ENCODE data around the gene SLIT3. TPM values are rescaled to one million over a fixed set of nuclear protein-coding genes. Genes with fewer than 3 reads are reported as not detected.

SLIT3 gene
- total RNA-seq, 4 donors from 2014 or later: 41.1 to 86.6 (median 62.7) TPM

DNA sequence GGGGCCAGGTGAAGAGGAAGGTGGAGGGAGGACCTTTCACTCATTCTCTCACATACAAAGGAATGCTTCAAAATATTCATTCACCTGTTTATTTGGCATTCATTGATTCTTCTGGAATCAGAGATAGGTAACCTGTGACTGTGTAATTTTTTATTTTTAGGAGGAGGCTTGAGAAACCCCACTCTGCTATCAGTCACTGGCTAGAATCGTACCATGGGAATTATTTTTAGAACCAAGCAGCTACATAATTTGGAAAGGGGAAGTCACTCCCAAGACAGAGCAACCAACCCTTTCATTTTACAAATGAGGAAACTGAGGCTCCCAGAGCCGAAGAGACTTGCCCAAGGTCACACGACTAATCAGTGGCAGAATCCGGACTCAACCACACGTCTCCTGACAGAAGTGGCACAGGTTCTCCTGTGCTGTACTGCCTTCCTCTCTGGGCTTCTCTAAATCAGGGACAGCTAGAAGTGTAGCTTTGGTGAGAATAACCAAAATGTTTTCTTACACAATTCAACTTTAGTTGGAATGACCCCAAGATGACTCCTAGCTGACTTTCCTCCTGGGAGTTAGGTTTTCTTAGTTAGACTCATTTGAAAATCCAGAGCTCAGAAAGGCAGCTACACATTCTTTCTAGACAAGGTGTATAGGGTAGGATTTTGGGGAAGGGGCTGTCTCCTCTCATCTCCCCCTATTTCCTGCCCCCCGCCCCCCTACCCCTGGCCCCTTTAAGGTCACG, 457.5 kb downstream of the SLIT3 start:
- no peak for DNase-seq (ENCODE audit: extremely low spot score)
- no peaks in the 10 kb centered on the region for H3K36me3 ChIP-seq
- peaks cover 0 to under 1% (median 0%) of the 10 kb centered on the region in 4 donors for H3K4me1 ChIP-seq
- WGBS: 74% methylated on average over 5 of the region's 7 CpGs
- intact Hi-C loops (cut with DNase I): no loop called here
- no peak overlapping the region for H3K27ac ChIP-seq (replicated peaks in 1 of 4)
- H3K4me3 ChIP-seq: no peak overlapping the region
- no peaks in the 10 kb centered on the region for H3K9me3 ChIP-seq
- H3K27me3 ChIP-seq: no peaks in the 10 kb centered on the region
- TF ChIP-seq EP300 (IDR thresholded peaks at IDR 0.05): no peak
- TF ChIP-seq POLR2AphosphoS5 (IDR thresholded peaks at IDR 0.05): no peak
- TF ChIP-seq POLR2A (IDR thresholded peaks at IDR 0.05; ENCODE audit: low read depth): no peak
- no peak for TF ChIP-seq CTCF (IDR thresholded peaks at IDR 0.05)

- H3K36me3 ChIP-seq: no peaks in the 10 kb centered on the region
- H3K4me3 ChIP-seq: no peak overlapping the region
- no peak for DNase-seq (ENCODE audit: extremely low spot score)
- no peaks in the 10 kb centered on the region for H3K4me1 ChIP-seq
- TF ChIP-seq POLR2AphosphoS5 (IDR thresholded peaks at IDR 0.05): no peak
- no peak for TF ChIP-seq POLR2A (IDR thresholded peaks at IDR 0.05; ENCODE audit: low read depth)
- TF ChIP-seq EP300 (IDR thresholded peaks at IDR 0.05): no peak
- TF ChIP-seq CTCF (IDR thresholded peaks at IDR 0.05): no peak
- H3K9me3 ChIP-seq: no peaks in the 10 kb centered on the region
- WGBS: 92% methylated on average over 9 of the region's 9 CpGs
- no peaks in the 10 kb centered on the region for H3K27me3 ChIP-seq
- no peak overlapping the region for H3K27ac ChIP-seq (replicated peaks in 1 of 4)
- intact Hi-C loops (cut with DNase I): no loop called here
Measured at GRCh38 chr5:168842571-168843205, 458.3 kb downstream of the SLIT3 start.

GRCh38 chr5:168837852-168838251, 463.1 kb downstream of the SLIT3 start:
- 82% methylated on average over 3 of the region's 3 CpGs for WGBS
- Histone ChIP-seq H3K9me3 (no peaks in the 10 kb centered on the region), H3K4me3 (no peak overlapping the region), H3K36me3 (no peaks in the 10 kb centered on the region), H3K27me3 (no peaks in the 10 kb centered on the region), H3K4me1 (peaks cover 0 to 5% (median 0%) of the 10 kb centered on the region in 4 donors), H3K27ac (replicated peaks in 1 of 4) (no peak overlapping the region)
- intact Hi-C loops (cut with DNase I): no loop called here
- TF ChIP-seq POLR2A (IDR thresholded peaks at IDR 0.05; ENCODE audit: low read depth) (no peak), POLR2AphosphoS5 (IDR thresholded peaks at IDR 0.05) (no peak), CTCF (IDR thresholded peaks at IDR 0.05) (no peak), EP300 (IDR thresholded peaks at IDR 0.05) (no peak)
- DNase-seq (ENCODE audit: extremely low spot score): no peak

GRCh38 chr5:168836603-168837231, 464.2 kb downstream of the SLIT3 start:
- Histone ChIP-seq H3K27me3 (no peaks in the 10 kb centered on the region), H3K4me1 (peaks cover 0 to 5% (median 0%) of the 10 kb centered on the region in 4 donors), H3K4me3 (no peak overlapping the region), H3K36me3 (no peaks in the 10 kb centered on the region), H3K27ac (replicated peaks in 1 of 4) (no peak overlapping the region), H3K9me3 (no peaks in the 10 kb centered on the region)
- TF ChIP-seq EP300 (IDR thresholded peaks at IDR 0.05) (no peak), POLR2AphosphoS5 (IDR thresholded peaks at IDR 0.05) (no peak), CTCF (IDR thresholded peaks at IDR 0.05) (no peak), POLR2A (IDR thresholded peaks at IDR 0.05; ENCODE audit: low read depth) (no peak)
- 77% methylated on average over 7 of the region's 7 CpGs for WGBS
- DNase-seq (ENCODE audit: extremely low spot score): no peak
- intact Hi-C loops (cut with DNase I): no loop called here

Measured in esophagus muscularis mucosa (tissue), 4 donors.